ENCODE results near the gene HERC2. TPM values are rescaled to one million over a fixed set of nuclear protein-coding genes. Genes with fewer than 3 reads are reported as not detected.
"Not testable (repeated sequence)": the region's sequence is repeated elsewhere in the genome, so short reads cannot be mapped to it uniquely, and the experiment has no call there.

Gene HERC2
- total RNA-seq, 2 donors from 2014 or later = 105 to 112 TPM

DNA sequence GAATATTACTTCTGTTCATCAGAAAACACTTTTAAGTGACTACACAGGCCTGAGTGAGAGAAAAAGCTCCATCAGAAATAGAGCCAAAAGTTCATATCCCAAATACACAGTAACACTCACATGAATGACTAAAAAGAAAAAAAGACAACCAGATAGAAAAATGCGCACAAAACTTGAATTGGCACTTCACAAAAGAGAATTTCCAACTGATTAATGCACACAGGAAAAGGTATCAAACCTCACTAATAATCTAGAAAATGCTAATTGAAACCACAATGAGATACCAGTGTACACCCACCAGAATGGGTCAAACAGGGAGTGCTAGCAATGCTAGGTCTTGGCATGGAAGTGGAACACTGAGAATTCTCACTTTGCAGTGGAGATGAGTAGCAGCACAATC lies 78.6 kb downstream of the HERC2 start:
- no peaks in the 10 kb centered on the region for H3K27me3 ChIP-seq (ENCODE audit: control insufficient read depth, insufficient read depth, low read length, poor library complexity, severe bottlenecking)
- peaks cover 17% of the 10 kb centered on the region for H3K9me3 ChIP-seq (ENCODE audit: control insufficient read depth, low read length)
- H3K9ac ChIP-seq (ENCODE audit: extremely low read depth, low read length, poor library complexity, severe bottlenecking) = no peak overlapping the region
- Mint-ChIP-seq H3K4me3 (no peak overlapping the region), H3K9me3 (peaks cover 12% of the 10 kb centered on the region), H3K27me3 (ENCODE audit: insufficient read depth) (no peaks in the 10 kb centered on the region), H3K27ac (no peak overlapping the region), H3K4me1 (no peaks in the 10 kb centered on the region), H3K36me3 (ENCODE audit: low read depth) (peaks cover 72% of the 10 kb centered on the region)
- peaks cover 85% of the 10 kb centered on the region for H3K36me3 ChIP-seq (ENCODE audit: control insufficient read depth, insufficient read depth, low read length)
- H3K27ac ChIP-seq (ENCODE audit: low read depth, low read length) = no peak overlapping the region
- no peaks in the 10 kb centered on the region for H3K4me1 ChIP-seq (ENCODE audit: control insufficient read depth, insufficient read depth, low read length)
- DNase-seq = no peak
- no peak overlapping the region for H3K4me3 ChIP-seq (ENCODE audit: low read length)
- TF ChIP-seq, protein P1, sequence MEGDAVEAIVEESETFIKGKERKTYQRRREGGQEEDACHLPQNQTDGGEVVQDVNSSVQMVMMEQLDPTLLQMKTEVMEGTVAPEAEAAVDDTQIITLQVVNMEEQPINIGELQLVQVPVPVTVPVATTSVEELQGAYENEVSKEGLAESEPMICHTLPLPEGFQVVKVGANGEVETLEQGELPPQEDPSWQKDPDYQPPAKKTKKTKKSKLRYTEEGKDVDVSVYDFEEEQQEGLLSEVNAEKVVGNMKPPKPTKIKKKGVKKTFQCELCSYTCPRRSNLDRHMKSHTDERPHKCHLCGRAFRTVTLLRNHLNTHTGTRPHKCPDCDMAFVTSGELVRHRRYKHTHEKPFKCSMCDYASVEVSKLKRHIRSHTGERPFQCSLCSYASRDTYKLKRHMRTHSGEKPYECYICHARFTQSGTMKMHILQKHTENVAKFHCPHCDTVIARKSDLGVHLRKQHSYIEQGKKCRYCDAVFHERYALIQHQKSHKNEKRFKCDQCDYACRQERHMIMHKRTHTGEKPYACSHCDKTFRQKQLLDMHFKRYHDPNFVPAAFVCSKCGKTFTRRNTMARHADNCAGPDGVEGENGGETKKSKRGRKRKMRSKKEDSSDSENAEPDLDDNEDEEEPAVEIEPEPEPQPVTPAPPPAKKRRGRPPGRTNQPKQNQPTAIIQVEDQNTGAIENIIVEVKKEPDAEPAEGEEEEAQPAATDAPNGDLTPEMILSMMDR (conservative IDR thresholded peaks at IDR 0.05) = no peak
- 90% methylated on average over 1 of the region's 1 CpG; no CpG with 5 or more reads in 1 of the 2 experiments for WGBS, 2 experiments (ENCODE audit: insufficient coverage in 1 of 2, insufficient read length in 1 of 2)

DNA sequence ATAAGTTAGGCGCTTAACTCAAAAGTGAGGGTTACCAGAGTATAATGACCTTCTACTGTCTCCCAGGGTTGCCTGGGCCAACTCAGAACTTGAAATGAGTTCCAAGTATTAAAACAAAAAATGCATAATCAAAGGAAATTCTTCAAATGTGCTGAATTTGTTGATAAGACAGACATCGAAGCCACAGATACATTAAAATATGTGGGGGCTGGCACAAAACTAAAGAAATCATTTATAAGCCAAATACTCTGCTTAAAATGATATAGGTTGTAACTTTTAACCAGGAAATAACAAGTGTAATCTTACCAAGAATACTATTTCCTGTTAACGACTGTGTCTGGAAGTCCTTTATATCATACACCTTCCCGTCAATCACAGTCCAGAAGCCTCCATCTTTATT lies 83.7 kb downstream of the HERC2 start:
- not testable (repeated sequence) for H3K9ac ChIP-seq (ENCODE audit: extremely low read depth, low read length, poor library complexity, severe bottlenecking); H3K27ac ChIP-seq (ENCODE audit: low read depth, low read length); H3K27me3 Mint-ChIP-seq (ENCODE audit: insufficient read depth); H3K4me1 Mint-ChIP-seq; H3K9me3 Mint-ChIP-seq; H3K4me3 Mint-ChIP-seq; H3K9me3 ChIP-seq (ENCODE audit: control insufficient read depth, low read length); H3K27me3 ChIP-seq (ENCODE audit: control insufficient read depth, insufficient read depth, low read length, poor library complexity, severe bottlenecking); H3K4me1 ChIP-seq (ENCODE audit: control insufficient read depth, insufficient read depth, low read length); H3K4me3 ChIP-seq (ENCODE audit: low read length); H3K27ac Mint-ChIP-seq; DNase-seq
- peaks cover 51% of the 10 kb centered on the region for H3K36me3 ChIP-seq (ENCODE audit: control insufficient read depth, insufficient read depth, low read length)
- H3K36me3 Mint-ChIP-seq (ENCODE audit: low read depth) = peaks cover 63% of the 10 kb centered on the region
- 93 to 100% methylated on average over 1 to 4 of the region's 4 CpGs for WGBS, 2 experiments (ENCODE audit: insufficient coverage in 1 of 2, insufficient read length in 1 of 2)

- not testable (repeated sequence) for H3K4me1 ChIP-seq (ENCODE audit: control insufficient read depth, insufficient read depth, low read length); H3K27me3 Mint-ChIP-seq (ENCODE audit: insufficient read depth); DNase-seq; H3K27ac ChIP-seq (ENCODE audit: low read depth, low read length); H3K9me3 ChIP-seq (ENCODE audit: control insufficient read depth, low read length); H3K9me3 Mint-ChIP-seq; H3K27ac Mint-ChIP-seq; H3K9ac ChIP-seq (ENCODE audit: extremely low read depth, low read length, poor library complexity, severe bottlenecking); H3K4me3 Mint-ChIP-seq; H3K27me3 ChIP-seq (ENCODE audit: control insufficient read depth, insufficient read depth, low read length, poor library complexity, severe bottlenecking); H3K4me3 ChIP-seq (ENCODE audit: low read length); H3K4me1 Mint-ChIP-seq
- 95 to 100% methylated on average over 1 to 4 of the region's 6 CpGs for WGBS, 2 experiments (ENCODE audit: insufficient coverage in 1 of 2, insufficient read length in 1 of 2)
- peaks cover 56% of the 10 kb centered on the region for H3K36me3 Mint-ChIP-seq (ENCODE audit: low read depth)
- peaks cover 26% of the 10 kb centered on the region for H3K36me3 ChIP-seq (ENCODE audit: control insufficient read depth, insufficient read depth, low read length)
Measured at GRCh38 chr15:28231743-28232142, 90.2 kb downstream of the HERC2 start.

DNA sequence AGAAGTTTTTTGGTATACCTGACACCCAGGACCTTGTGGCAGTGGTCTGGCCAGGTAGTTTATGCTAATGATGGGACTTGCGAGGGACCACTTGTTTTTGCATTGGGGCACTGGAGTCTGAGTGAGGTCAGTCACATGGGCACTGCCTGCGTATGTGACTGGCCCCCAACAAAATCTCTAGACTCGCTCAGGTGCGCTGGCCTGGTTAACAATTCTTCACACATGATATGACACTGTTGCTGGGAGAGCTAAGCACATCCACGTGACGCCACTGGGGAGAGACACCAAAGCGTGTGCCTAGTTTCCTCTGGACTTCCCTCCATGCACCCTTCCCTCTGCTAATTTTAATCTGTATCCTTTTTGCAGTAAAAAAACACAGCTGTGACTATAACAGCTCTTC lies 90.6 kb downstream of the HERC2 start:
- H3K27ac Mint-ChIP-seq; H3K4me1 ChIP-seq (ENCODE audit: control insufficient read depth, insufficient read depth, low read length); H3K4me3 Mint-ChIP-seq; H3K4me3 ChIP-seq (ENCODE audit: low read length); H3K9ac ChIP-seq (ENCODE audit: extremely low read depth, low read length, poor library complexity, severe bottlenecking); H3K27me3 ChIP-seq (ENCODE audit: control insufficient read depth, insufficient read depth, low read length, poor library complexity, severe bottlenecking); H3K27me3 Mint-ChIP-seq (ENCODE audit: insufficient read depth); DNase-seq; H3K4me1 Mint-ChIP-seq; H3K9me3 ChIP-seq (ENCODE audit: control insufficient read depth, low read length); H3K9me3 Mint-ChIP-seq; H3K27ac ChIP-seq (ENCODE audit: low read depth, low read length): not testable (repeated sequence)
- peaks cover 59% of the 10 kb centered on the region for H3K36me3 Mint-ChIP-seq (ENCODE audit: low read depth)
- 98 to 100% methylated on average over 2 to 6 of the region's 7 CpGs for WGBS, 2 experiments (ENCODE audit: insufficient coverage in 1 of 2, insufficient read length in 1 of 2)
- H3K36me3 ChIP-seq (ENCODE audit: control insufficient read depth, insufficient read depth, low read length) = peaks cover 26% of the 10 kb centered on the region

GRCh38 chr15:28228990-28229640 lies 92.9 kb downstream of the HERC2 start:
- not testable (repeated sequence) for H3K27me3 ChIP-seq (ENCODE audit: control insufficient read depth, insufficient read depth, low read length, poor library complexity, severe bottlenecking); H3K27ac ChIP-seq (ENCODE audit: low read depth, low read length); H3K9me3 Mint-ChIP-seq; H3K4me3 ChIP-seq (ENCODE audit: low read length); H3K9me3 ChIP-seq (ENCODE audit: control insufficient read depth, low read length); DNase-seq; H3K27me3 Mint-ChIP-seq (ENCODE audit: insufficient read depth); H3K4me1 ChIP-seq (ENCODE audit: control insufficient read depth, insufficient read depth, low read length); H3K4me3 Mint-ChIP-seq; H3K9ac ChIP-seq (ENCODE audit: extremely low read depth, low read length, poor library complexity, severe bottlenecking); H3K27ac Mint-ChIP-seq; H3K4me1 Mint-ChIP-seq
- WGBS, 2 experiments (ENCODE audit: insufficient coverage in 1 of 2, insufficient read length in 1 of 2) = 94 to 100% methylated on average over 5 to 8 of the region's 9 CpGs
- H3K36me3 Mint-ChIP-seq (ENCODE audit: low read depth) = peaks cover 67% of the 10 kb centered on the region
- peaks cover 37% of the 10 kb centered on the region for H3K36me3 ChIP-seq (ENCODE audit: control insufficient read depth, insufficient read depth, low read length)
